Peyer's patch (tissue), 4 donors: ENCODE data around the gene CFAP53.

ENCODE experiments used
- CTCF ChIP-seq, 6 experiments: fragments of 450-650 bp in 4 of 6; fragments of 200-600 bp in 2 of 6; sonication (generic) in 1 of 6; IDR thresholded peaks; one replicate each; pipeline ENCODE4 v1.5.1; 2017 to 2019; ENCODE audit warnings: antibody characterized with exemption in 6 of 6, mild to moderate bottlenecking in 3 of 6, moderate library complexity in 1 of 6
- POLR2A ChIP-seq, 2 donors: fragments of 450-650 bp; IDR thresholded peaks; one replicate each; pipeline ENCODE4 v1.5.1; 2017; ENCODE audit warnings: antibody characterized with exemption in 2 of 2, mild to moderate bottlenecking in 2 of 2, moderate library complexity in 2 of 2

GRCh38 chr18:50297621-50298442 lies 31.5 kb upstream of the CFAP53 start:
- no peak for TF ChIP-seq CTCF (IDR thresholded peaks at IDR 0.05)
- TF ChIP-seq POLR2A (IDR thresholded peaks at IDR 0.05): no peak
